H1 (cell line): Measurements from ENCODE around the gene STEAP3. TPM values are rescaled to one million over a fixed set of nuclear protein-coding genes. Genes with fewer than 3 reads are reported as not detected.

Experiments
- CTCF ChIA-PET: fragments of 300-600 bp; sonication (Branson Sonifier 250); formaldehyde crosslinking; loops from one replicate; lab custom pipeline; 2021; ENCODE audit not compliant: partially characterized antibody; lab: Charles Lee
- POLR2A ChIA-PET: fragments of 300-600 bp; sonication (Branson Sonifier 250); formaldehyde crosslinking; loops from one replicate; lab custom pipeline; 2021; ENCODE audit warnings: inconsistent platforms; ENCODE audit not compliant: partially characterized antibody; lab: Charles Lee
- DNase-seq, 2 experiments: peaks; one replicate each; pipeline versions ENCODE4 v3.0.0 to v3.0.0-alpha.2; 2010 to 2022; ENCODE audit warnings: low spot score in 2 of 2, low read depth in 1 of 2, mixed read lengths in 1 of 2
- FAIRE-seq: peaks from 2 replicates; lab custom pipeline; 2011; peaks lifted over from hg19 to GRCh38; lab: Jason Lieb, UNC
- H2AFZ ChIP-seq: 2 replicates; pipeline ENCODE4 v1.8.1; 2012; ENCODE audit warnings: low read length, inconsistent platforms
- H2AK5ac ChIP-seq: 2 replicates; pipeline ENCODE4 v1.6.1; 2013; ENCODE audit warnings: low read depth, low read length
- H2BK120ac ChIP-seq: replicated peaks from 2 replicates; pipeline ENCODE3; 2013; ENCODE audit warnings: low read depth, low read length, inconsistent platforms
- H2BK12ac ChIP-seq: 2 replicates; pipeline ENCODE4 v1.6.1; 2013; ENCODE audit warnings: low read depth, low read length
- H2BK15ac ChIP-seq: 2 replicates; pipeline ENCODE4 v1.6.1; 2013; ENCODE audit warnings: low read length
- H2BK20ac ChIP-seq: 2 replicates; pipeline ENCODE4 v1.6.1; 2013; ENCODE audit warnings: low read length
- H2BK5ac ChIP-seq: 2 replicates; pipeline ENCODE4 v1.6.1; 2013; ENCODE audit warnings: low read depth, low read length
- H3K14ac ChIP-seq: 2 replicates; pipeline ENCODE4 v1.6.1; 2013; ENCODE audit warnings: inconsistent platforms; ENCODE audit not compliant: insufficient read length
- H3K18ac ChIP-seq: 2 replicates; pipeline ENCODE4 v1.6.1; 2013; ENCODE audit warnings: low read length; ENCODE audit errors: extremely low read depth
- H3K23ac ChIP-seq: 2 replicates; pipeline ENCODE4 v1.6.1; 2013; ENCODE audit warnings: inconsistent platforms; ENCODE audit not compliant: insufficient read length
- H3K23me2 ChIP-seq: 2 replicates; pipeline ENCODE4 v1.6.1; 2013; ENCODE audit warnings: low read depth, low read length
- H3K27ac ChIP-seq: 2 replicates; pipeline ENCODE4 v1.6.1; 2011; ENCODE audit warnings: low read depth, low read length, inconsistent platforms
- H3K27me3 ChIP-seq, 4 experiments: replicated peaks in 1 of 4; 1 replicate in 1 of 4; 2 replicates in 3 of 4; pipeline versions ENCODE4 v1.6.1 to v1.8.1; 2011 to 2013; ENCODE audit warnings: low read length in 3 of 4, mild to moderate bottlenecking in 3 of 4, inconsistent platforms in 2 of 4, mixed read lengths in 2 of 4, moderate library complexity in 1 of 4; ENCODE audit not compliant: control insufficient read depth in 3 of 4, insufficient read depth in 3 of 4; ENCODE audit errors: extremely low read depth in 1 of 4
- H3K36me3 ChIP-seq, 4 experiments: 2 replicates each; pipeline versions ENCODE4 v1.6.1 to v1.8.1; 2011 to 2013; ENCODE audit warnings: mild to moderate bottlenecking in 4 of 4, low read length in 3 of 4, moderate library complexity in 2 of 4, control low read depth in 1 of 4, inconsistent platforms in 1 of 4; ENCODE audit not compliant: insufficient read depth in 4 of 4, control insufficient read depth in 2 of 4
- H3K4ac ChIP-seq: replicated peaks from 2 replicates; pipeline ENCODE3; 2013; ENCODE audit warnings: low read length, low read depth, mixed read lengths, inconsistent platforms; ENCODE audit not compliant: insufficient read length
- H3K4me1 ChIP-seq, 4 experiments: replicated peaks in 1 of 4; 1 replicate in 1 of 4; 2 replicates in 3 of 4; pipeline versions ENCODE4 v1.6.1 to v1.8.1; 2011 to 2013; ENCODE audit warnings: low read length in 3 of 4, inconsistent platforms in 2 of 4, mixed read lengths in 1 of 4; ENCODE audit not compliant: insufficient read depth in 4 of 4, control insufficient read depth in 3 of 4
- H3K4me2 ChIP-seq, 2 experiments: 2 replicates each; pipeline versions ENCODE4 v1.6.1 to v1.8.1; 2011 to 2013; ENCODE audit warnings: low read depth in 2 of 2, low read length in 2 of 2, control low read depth in 1 of 2, inconsistent platforms in 1 of 2, mild to moderate bottlenecking in 1 of 2; ENCODE audit not compliant: insufficient read depth in 1 of 2
- H3K4me3 ChIP-seq, 4 experiments: fragments of 200-600, 300-600 bp in 1 of 4; sonication (generic), shearing (Covaris generic), sonication (Bioruptor Twin) in 1 of 4; 2 replicates each; pipeline versions ENCODE4 v1.5.1 to v1.8.1; 2011 to 2016; ENCODE audit warnings: low read length in 4 of 4, low read depth in 3 of 4, control low read depth in 2 of 4, inconsistent platforms in 2 of 4, mild to moderate bottlenecking in 2 of 4, mixed read lengths in 1 of 4, moderate library complexity in 1 of 4; ENCODE audit not compliant: insufficient read depth in 2 of 4; ENCODE audit errors: extremely low read depth in 1 of 4
- H3K56ac ChIP-seq: replicated peaks from 2 replicates; pipeline ENCODE3; 2013; ENCODE audit warnings: low read depth, mild to moderate bottlenecking, mixed read lengths, low read length, inconsistent platforms; ENCODE audit not compliant: insufficient read length
- H3K79me1 ChIP-seq: 2 replicates; pipeline ENCODE4 v1.6.1; 2013; ENCODE audit warnings: low read depth, low read length, control low read depth
- H3K79me2 ChIP-seq, 2 experiments: 2 replicates each; pipeline versions ENCODE4 v1.6.1 to v1.8.1; 2012 to 2013; ENCODE audit warnings: low read length in 2 of 2, mild to moderate bottlenecking in 2 of 2, inconsistent platforms in 1 of 2; ENCODE audit not compliant: insufficient read depth in 2 of 2, control insufficient read depth in 1 of 2
- H3K9ac ChIP-seq, 4 experiments: replicated peaks in 1 of 4; 1 replicate in 1 of 4; 2 replicates in 3 of 4; pipeline versions ENCODE4 v1.6.1 to v1.8.1; 2011 to 2013; ENCODE audit warnings: low read depth in 3 of 4, low read length in 3 of 4, control low read depth in 2 of 4, mild to moderate bottlenecking in 2 of 4, moderate library complexity in 2 of 4, inconsistent platforms in 1 of 4; ENCODE audit errors: extremely low read depth in 1 of 4
- H3K9me3 ChIP-seq, 2 experiments: 2 replicates each; pipeline versions ENCODE4 v1.6.1 to v1.8.1; 2012 to 2013; ENCODE audit warnings: mild to moderate bottlenecking in 2 of 2, moderate library complexity in 2 of 2, control low read depth in 1 of 2, inconsistent platforms in 1 of 2, low read depth in 1 of 2, low read length in 1 of 2, mixed read lengths in 1 of 2; ENCODE audit not compliant: insufficient read depth in 2 of 2
- H4K20me1 ChIP-seq, 2 experiments: replicated peaks in 1 of 2; 2 replicates each; pipeline versions ENCODE3 to v1.8.1; 2011 to 2013; ENCODE audit warnings: inconsistent platforms in 2 of 2, low read length in 2 of 2, mild to moderate bottlenecking in 1 of 2; ENCODE audit not compliant: insufficient read depth in 2 of 2, control insufficient read depth in 1 of 2
- H4K5ac ChIP-seq: 2 replicates; pipeline ENCODE4 v1.6.1; 2013; ENCODE audit warnings: low read length, low read depth, mixed read lengths, inconsistent platforms; ENCODE audit not compliant: insufficient read length
- H4K8ac ChIP-seq: 2 replicates; pipeline ENCODE4 v1.8.0; 2013; ENCODE audit warnings: mild to moderate bottlenecking, moderate library complexity, low read length, inconsistent platforms; ENCODE audit not compliant: insufficient read depth; ENCODE audit errors: extremely low read depth
- H4K91ac ChIP-seq: replicated peaks from 2 replicates; pipeline ENCODE3; 2013; ENCODE audit warnings: low read length, mixed read lengths, inconsistent platforms; ENCODE audit not compliant: insufficient read length
- JUND ChIP-seq: IDR thresholded peaks from 2 replicates; pipeline ENCODE4 v1.6.1; 2011; ENCODE audit warnings: mild to moderate bottlenecking, improper control_type of control experiment, low read length
- WGBS, 2 experiments: shearing (Covaris generic) in 1 of 2; methylation state at CpG; one replicate each; pipeline versions ENCODE4 v1.1.6 to v1.1.7; 2013 to 2015; ENCODE audit warnings: low lambda C conversion rate in 2 of 2, mixed read lengths in 2 of 2, inconsistent platforms in 1 of 2, low coverage in 1 of 2, missing lambda C conversion rate in 1 of 2; ENCODE audit not compliant: insufficient replicate concordance in 2 of 2, insufficient coverage in 1 of 2, insufficient read length in 1 of 2; ENCODE audit errors: extremely low coverage in 1 of 2, missing lambda C conversion rate in 1 of 2; 5-methylcytosine and 5-hydroxymethylcytosine counted together
- polyA plus RNA-seq, 7 experiments: library from polyadenylated mRNA; depleted of rRNA in 3 of 7; stranded (reverse) in 5 of 7; unstranded in 2 of 7; fragments of >200 nt in 5 of 7; fragments of 200-250 nt in 2 of 7; gene quantifications; 1 replicate in 5 of 7; 2 replicates in 1 of 7; 4 replicates in 1 of 7; pipeline versions ENCODE4 v1.2.1 to v1.2.3, GENCODE V29; 2011 to 2013; ENCODE audit warnings: missing spikeins in 2 of 7, mixed read lengths in 2 of 7
- total RNA-seq: library from RNA; stranded (reverse); fragmentation: NEBNext Ultra II Directional; extraction: Animal tissue kit (Norgen Biotek cat#: 25700); gene quantifications from 2 replicates; pipeline ENCODE4 v1.2.1, GENCODE V29; 2021

STEAP3 gene
- total and polyA plus RNA-seq, 2 of the 8 experiments (the other 6 are each of a cell fraction or from before 2014, with no cell fraction given), result 21.7 to 27.9 TPM

- no peak overlapping the region for H3K27ac ChIP-seq
- no peak overlapping the region for H4K91ac ChIP-seq
- H3K9me3 ChIP-seq, result no peaks in the 10 kb centered on the region
- no peaks in the 10 kb centered on the region for H3K79me1 ChIP-seq
- no peak overlapping the region for H2BK15ac ChIP-seq
- H3K23ac ChIP-seq, result no peak overlapping the region
- H3K9ac ChIP-seq, result no peak overlapping the region
- 90% methylated on average over 10 of the region's 10 CpGs; no CpG with 5 or more reads in 1 of the 2 experiments for WGBS, 2 experiments
- H3K4me2 ChIP-seq, result no peak overlapping the region
- TF ChIP-seq JUND, result no peak
- H3K56ac ChIP-seq, result no peak overlapping the region
- DNase-seq (no peak), FAIRE-seq (no peak)
- H3K4me3 ChIP-seq, result no peak overlapping the region
- H4K20me1 ChIP-seq, result no peaks in the 10 kb centered on the region
- no peak overlapping the region for H4K5ac ChIP-seq
- H3K36me3 ChIP-seq, result no peaks in the 10 kb centered on the region
- no peak overlapping the region for H2BK5ac ChIP-seq
- no peak overlapping the region for H2AK5ac ChIP-seq
- no peak overlapping the region for H4K8ac ChIP-seq
- no peaks in the 10 kb centered on the region for H3K27me3 ChIP-seq
- H2BK120ac ChIP-seq, result no peak overlapping the region
- ChIA-PET CTCF (interaction anchor here (0.6 to 1.0 kb wide), 2 partner anchors 10 to 321 kb away, joined by 3 read pairs; no protein-coding TSS in a partner anchor), POLR2A (no interaction called here)
- no peak overlapping the region for H2BK12ac ChIP-seq
- H2AFZ ChIP-seq, result no peak overlapping the region
- H3K23me2 ChIP-seq, result no peaks in the 10 kb centered on the region
- H3K4ac ChIP-seq, result no peak overlapping the region
- H3K4me1 ChIP-seq, result peaks cover 0 to 3% (median 0%) of the 10 kb centered on the region in 4 experiments; a peak in 3 of 7 replicates
- H3K18ac ChIP-seq, result no peak overlapping the region
- H2BK20ac ChIP-seq, result no peak overlapping the region
- H3K79me2 ChIP-seq, result no peaks in the 10 kb centered on the region
- H3K14ac ChIP-seq, result no peak overlapping the region
Measured at GRCh38 chr2:119295688-119296375, 72.2 kb downstream of the STEAP3 start.
